Chondrocyte (in vitro differentiated cells): Measurements from ENCODE around the gene ARHGEF10L. TPM values are rescaled to one million over a fixed set of nuclear protein-coding genes. Genes with fewer than 3 reads are reported as not detected.

Source experiments
- DNase-seq: peaks from one replicate; pipeline ENCODE4 v3.0.0; 2021; ENCODE audit warnings: mixed read lengths, low spot score
- H3K27ac Mint-ChIP-seq: one replicate; pipeline ENCODE4 v1.8.0; 2021; ENCODE audit warnings: mild to moderate bottlenecking, moderate library complexity, mixed read lengths; ENCODE audit not compliant: unreplicated experiment
- H3K27me3 Mint-ChIP-seq: 2 replicates; pipeline ENCODE4 v1.8.0; 2021; ENCODE audit warnings: low read depth, mixed read lengths
- H3K36me3 Mint-ChIP-seq: 2 replicates; pipeline ENCODE4 v1.8.0; 2021; ENCODE audit warnings: low read depth, mixed read lengths
- H3K4me1 Mint-ChIP-seq: 2 replicates; pipeline ENCODE4 v1.8.0; 2021; ENCODE audit warnings: low read depth, mild to moderate bottlenecking, mixed read lengths
- H3K4me3 Mint-ChIP-seq: one replicate; pipeline ENCODE4 v1.8.0; 2021; ENCODE audit warnings: mild to moderate bottlenecking, moderate library complexity, mixed read lengths; ENCODE audit not compliant: unreplicated experiment
- H3K9me3 Mint-ChIP-seq: 2 replicates; pipeline ENCODE4 v1.8.0; 2021; ENCODE audit warnings: low read depth, mixed read lengths
- CTCF ChIP-seq: fragments of 200-600 bp; sonication (generic); IDR thresholded peaks from 2 replicates; pipeline ENCODE4 v1.5.0; 2021; ENCODE audit warnings: antibody characterized with exemption, mild to moderate bottlenecking, moderate library complexity
- total RNA-seq: library from RNA; stranded (reverse); gene quantifications from 3 replicates; pipeline ENCODE4 v1.2.1, GENCODE V29; 2021

Gene ARHGEF10L
- total RNA-seq, 1 donor from 2014 or later = 40.0 TPM

GRCh38 chr1:17596651-17597509 is 57.4 kb downstream of the ARHGEF10L start:
- DNase-seq = peak; percentile 72
- H3K27me3 Mint-ChIP-seq = no peaks in the 10 kb centered on the region
- TF ChIP-seq CTCF = no peak
- no peak overlapping the region for H3K4me3 Mint-ChIP-seq
- peaks cover 16% of the 10 kb centered on the region for H3K36me3 Mint-ChIP-seq
- H3K4me1 Mint-ChIP-seq = peaks cover 13% of the 10 kb centered on the region
- no peak overlapping the region for H3K27ac Mint-ChIP-seq
- no peaks in the 10 kb centered on the region for H3K9me3 Mint-ChIP-seq

GRCh38 chr1:17597651-17598050 is 58.2 kb downstream of the ARHGEF10L start:
- Mint-ChIP-seq H3K4me1 (peaks cover 8% of the 10 kb centered on the region), H3K9me3 (no peaks in the 10 kb centered on the region), H3K27ac (no peak overlapping the region), H3K27me3 (no peaks in the 10 kb centered on the region), H3K4me3 (no peak overlapping the region), H3K36me3 (peaks cover 12% of the 10 kb centered on the region)
- DNase-seq = peak; percentile 68
- TF ChIP-seq CTCF = no peak

GRCh38 chr1:17598251-17598650 is 58.8 kb downstream of the ARHGEF10L start:
- Mint-ChIP-seq H3K4me1 (peaks cover 8% of the 10 kb centered on the region), H3K9me3 (no peaks in the 10 kb centered on the region), H3K27ac (no peak overlapping the region), H3K27me3 (no peaks in the 10 kb centered on the region), H3K36me3 (peaks cover 11% of the 10 kb centered on the region), H3K4me3 (no peak overlapping the region)
- no peak for DNase-seq
- TF ChIP-seq CTCF = no peak

- Mint-ChIP-seq H3K36me3 (peaks cover 4% of the 10 kb centered on the region), H3K27me3 (no peaks in the 10 kb centered on the region), H3K4me1 (peaks cover 4% of the 10 kb centered on the region), H3K4me3 (no peak overlapping the region), H3K27ac (no peak overlapping the region), H3K9me3 (no peaks in the 10 kb centered on the region)
- no peak for TF ChIP-seq CTCF
- no peak for DNase-seq
Observed at GRCh38 chr1:17599291-17599953, 59.9 kb downstream of the ARHGEF10L start.

- H3K27ac Mint-ChIP-seq = no peak overlapping the region
- no peaks in the 10 kb centered on the region for H3K9me3 Mint-ChIP-seq
- peaks cover 3% of the 10 kb centered on the region for H3K4me1 Mint-ChIP-seq
- TF ChIP-seq CTCF = no peak
- peaks cover 4% of the 10 kb centered on the region for H3K36me3 Mint-ChIP-seq
- H3K4me3 Mint-ChIP-seq = no peak overlapping the region
- no peaks in the 10 kb centered on the region for H3K27me3 Mint-ChIP-seq
- DNase-seq = no peak
Observed at GRCh38 chr1:17599954-17600300, 60.4 kb downstream of the ARHGEF10L start.
